DMS53 (cell line): ENCODE measurements around the gene SETBP1.

Experiments used
- DNase-seq: peaks from one replicate; lab custom pipeline; 2025; lab: John Stamatoyannopoulos, UW

SETBP1 gene

DNA sequence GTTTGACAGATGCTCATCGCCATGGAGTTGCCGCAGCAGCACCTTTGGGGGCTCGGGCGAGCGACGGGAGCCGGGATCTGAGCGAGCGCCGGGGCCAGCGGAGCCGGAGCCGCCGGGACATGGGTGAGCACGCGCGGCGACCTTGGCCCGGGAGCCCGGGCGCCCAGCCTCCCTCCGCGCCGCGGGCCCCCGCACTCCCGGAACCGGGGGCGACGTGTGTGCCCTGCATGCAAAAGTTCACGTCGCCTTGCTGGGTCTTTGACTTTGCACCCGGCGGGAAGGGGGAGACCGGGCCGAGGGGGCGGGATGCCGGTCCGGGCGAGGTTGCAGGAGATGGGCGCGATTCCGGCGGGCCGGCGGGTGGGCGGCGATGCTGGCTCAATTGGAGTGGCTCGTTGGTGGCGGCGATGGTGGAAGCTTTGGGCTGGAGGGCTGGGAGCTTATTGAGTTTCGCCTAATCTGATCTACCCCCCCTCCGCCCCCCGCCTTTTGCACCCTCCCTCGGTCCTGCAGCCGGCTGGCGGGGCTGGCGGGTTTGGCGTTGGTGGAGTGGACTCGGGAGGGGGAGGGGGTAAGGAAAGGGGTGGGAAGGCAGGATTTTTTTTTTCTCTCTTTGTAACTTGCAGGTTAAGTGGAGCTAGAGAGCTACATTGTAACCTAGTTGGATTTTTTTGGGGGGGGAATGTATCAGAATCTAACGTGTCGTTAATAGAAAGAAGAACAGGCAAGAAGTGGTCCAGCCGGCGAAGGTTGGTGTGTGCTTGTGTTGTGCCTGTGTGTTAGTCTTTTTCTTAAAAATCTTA is at the start of gene SETBP1:
Gene SETBP1 (plus strand): TSS at position 616 of the 803 bp plus-strand sequence. CDS start 20,459 bp downstream, outside the sequence.
- DNase-seq = peak; percentile 82

DNA sequence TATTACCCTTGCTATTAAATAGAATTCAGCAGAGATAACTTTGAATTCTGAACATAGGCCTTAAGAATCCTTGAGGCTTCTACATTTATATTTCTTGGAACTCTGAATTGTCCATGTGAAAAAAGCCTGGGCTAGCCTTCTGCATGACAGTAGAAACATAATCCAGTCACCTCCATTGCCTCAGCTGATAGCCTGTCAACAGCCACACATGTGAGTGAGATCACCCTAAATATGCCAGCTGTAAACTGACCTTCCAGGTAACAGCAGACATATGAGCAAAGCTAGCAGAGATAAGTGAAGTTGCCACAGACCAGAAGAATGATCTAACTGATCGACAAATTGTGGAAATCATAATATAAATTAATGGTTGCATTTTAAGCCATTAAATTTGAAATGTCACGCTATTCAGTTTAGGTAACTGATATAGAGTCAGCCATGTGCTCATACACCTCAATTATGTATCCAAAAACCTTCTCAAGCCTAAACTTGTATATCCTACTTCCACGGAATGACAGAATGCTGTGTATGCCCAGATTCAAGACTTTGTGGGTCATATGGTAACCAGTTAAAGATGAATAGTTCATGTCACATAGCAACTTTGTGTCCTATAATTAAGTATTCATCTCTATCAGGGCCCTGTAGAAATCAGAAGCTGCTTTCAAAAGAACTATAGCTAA is 48.1 kb upstream of the SETBP1 start:
- no peak for DNase-seq

DNA sequence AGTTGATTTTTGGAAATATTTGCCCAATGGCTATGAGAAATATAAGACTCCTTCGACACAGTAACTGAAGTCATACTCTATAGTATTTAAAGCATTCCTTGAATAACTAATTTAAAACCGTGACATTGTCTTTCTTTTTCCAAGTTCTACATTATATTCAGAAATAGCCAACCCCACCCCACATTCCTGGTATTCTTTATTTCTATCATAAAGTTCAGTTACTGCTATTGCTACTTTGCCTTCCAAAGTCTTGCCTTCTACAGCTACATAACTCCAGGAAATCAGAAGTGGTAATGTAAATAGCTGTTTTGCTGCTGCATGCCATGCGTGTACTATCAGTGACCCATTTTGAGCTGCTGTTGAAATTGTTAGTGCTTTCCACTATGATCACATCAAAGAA is 45.1 kb upstream of the SETBP1 start:
- DNase-seq = no peak

DNA sequence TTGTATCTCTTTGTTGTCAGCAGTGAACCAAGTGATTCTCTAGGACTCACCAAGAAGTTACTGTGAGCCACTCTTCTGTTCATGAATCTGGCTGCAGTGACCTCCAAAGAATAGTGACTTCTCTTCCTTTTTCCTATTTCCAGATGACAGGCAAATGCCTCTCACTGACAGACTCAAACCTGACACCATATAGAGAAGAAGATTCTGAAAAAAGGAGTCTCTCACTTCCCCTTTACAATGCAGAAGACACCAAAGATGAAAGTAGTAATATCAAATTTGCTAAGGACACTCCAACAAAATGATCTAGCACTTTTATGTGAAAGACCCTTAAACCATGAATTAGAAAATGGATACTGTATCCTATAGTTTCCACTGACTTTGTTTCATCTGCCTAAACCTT is 44.4 kb upstream of the SETBP1 start:
- no peak for DNase-seq

DNA sequence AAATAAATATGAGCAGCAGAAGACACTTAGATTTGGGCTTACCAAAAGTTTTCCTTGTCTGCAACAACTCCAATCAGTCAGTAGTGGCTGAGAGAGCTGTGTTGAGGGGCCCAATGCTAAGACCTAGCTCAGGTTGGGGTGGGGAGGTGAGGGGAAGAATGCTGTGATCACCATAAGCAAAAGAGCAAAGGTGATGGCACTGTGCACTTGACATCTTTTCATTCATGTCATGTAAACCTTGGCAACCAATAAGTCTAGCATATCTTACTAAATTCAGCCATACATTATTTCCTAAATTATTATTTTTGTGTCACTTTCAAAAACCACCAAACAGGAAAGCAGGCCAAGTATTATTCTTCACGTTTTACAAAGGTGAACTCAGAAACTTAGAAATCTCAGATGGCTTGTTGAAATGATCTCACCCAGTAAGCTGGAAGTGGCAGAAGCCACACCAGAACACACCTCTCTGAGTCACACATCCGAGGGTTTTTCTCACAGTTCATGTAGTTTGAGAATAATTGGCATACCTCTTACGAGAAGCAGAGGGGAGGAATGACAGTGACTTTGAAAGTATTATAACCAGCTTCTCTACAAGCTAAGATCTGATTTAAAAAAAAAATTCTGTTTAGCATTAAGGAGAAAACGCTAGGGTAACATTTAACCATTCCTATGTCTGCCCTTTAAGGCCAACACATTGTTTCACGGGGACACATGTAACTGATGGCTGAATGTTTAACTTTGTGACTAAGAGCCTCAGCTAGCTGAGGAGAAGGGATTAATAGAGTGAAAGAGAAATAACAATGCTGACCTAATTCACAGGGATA is 43.3 kb upstream of the SETBP1 start:
- DNase-seq = peak; percentile 48

DNA sequence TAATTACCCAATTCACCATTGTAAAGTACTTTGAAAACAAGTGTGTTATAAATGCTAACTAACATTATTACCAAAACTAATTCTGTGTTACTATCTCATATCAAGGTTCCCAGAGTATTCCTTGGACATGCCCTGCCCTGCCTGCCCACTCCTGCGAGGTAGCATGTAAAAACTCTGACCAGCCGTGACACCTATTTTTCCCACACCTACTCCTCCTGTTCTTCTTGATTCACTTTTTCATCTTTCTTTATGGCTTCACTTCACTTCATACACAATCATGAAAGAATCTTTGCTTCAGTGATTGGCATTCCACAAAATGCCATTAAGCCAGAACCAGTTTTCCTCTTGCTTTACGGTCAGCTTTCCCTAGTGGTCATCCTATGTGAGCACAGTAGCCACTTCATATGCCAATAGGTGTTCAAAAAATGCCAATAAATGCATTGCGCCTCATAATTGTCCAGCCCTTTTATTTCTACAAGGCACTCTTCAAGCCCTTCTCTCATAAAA is 42.6 kb upstream of the SETBP1 start:
- no peak for DNase-seq

DNA sequence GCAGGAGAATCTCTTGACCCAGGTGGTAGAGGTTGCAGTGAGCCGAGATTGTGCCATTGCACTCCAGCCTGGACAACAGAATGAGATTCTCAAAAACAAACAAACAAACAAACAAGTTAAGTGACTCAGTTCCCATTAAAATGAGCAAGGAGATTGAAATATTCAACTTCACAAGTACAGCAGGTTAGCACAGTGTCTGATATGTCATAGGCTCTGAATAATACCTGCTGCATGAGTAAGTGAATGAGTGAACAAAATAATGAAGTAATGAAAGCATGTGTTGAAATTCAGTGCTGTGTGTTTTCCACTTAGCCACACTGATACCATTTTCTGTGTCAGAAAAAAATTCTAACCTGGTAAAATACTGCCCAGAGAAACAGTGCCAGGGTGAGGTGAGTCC is 41.9 kb upstream of the SETBP1 start:
- no peak for DNase-seq

DNA sequence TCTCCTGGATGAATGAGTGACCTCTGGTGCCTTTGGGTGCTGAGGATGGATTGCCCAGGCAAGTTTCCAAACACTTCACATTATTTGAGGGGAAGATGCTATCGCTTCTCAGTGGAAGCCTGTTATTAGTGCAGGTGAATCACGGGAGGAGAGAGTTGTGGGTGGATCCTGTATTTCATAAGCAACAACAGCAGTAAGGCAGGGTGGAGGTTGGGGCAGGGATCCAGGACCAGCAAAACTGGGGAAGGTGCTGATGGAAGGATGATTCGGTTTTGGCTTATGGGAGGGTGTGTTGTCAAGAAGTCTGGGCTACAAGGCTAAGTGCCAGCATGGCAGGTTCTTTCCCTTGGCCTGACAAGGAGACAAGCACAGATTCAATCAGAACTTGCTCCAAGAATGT is 37.7 kb upstream of the SETBP1 start:
- DNase-seq = no peak

DNA sequence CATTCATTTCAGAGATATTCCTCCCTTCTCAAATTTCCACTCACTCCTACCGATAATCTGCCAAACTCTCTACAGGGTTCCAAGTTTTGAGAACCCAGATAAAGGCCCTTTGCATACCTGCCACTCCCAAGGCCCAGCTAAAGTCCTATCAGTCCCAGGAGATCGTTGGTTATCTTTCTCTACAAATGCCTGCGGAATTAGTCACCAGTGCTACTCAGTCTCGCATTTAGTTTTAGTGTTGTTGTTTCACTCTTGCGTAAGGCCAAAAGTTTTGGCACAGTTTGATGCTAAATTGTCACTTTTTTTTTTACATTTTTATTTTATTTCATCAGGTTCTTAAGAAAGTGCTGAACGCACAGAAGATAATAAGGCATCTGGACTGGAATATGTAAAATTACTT is 29.2 kb upstream of the SETBP1 start:
- DNase-seq = no peak

DNA sequence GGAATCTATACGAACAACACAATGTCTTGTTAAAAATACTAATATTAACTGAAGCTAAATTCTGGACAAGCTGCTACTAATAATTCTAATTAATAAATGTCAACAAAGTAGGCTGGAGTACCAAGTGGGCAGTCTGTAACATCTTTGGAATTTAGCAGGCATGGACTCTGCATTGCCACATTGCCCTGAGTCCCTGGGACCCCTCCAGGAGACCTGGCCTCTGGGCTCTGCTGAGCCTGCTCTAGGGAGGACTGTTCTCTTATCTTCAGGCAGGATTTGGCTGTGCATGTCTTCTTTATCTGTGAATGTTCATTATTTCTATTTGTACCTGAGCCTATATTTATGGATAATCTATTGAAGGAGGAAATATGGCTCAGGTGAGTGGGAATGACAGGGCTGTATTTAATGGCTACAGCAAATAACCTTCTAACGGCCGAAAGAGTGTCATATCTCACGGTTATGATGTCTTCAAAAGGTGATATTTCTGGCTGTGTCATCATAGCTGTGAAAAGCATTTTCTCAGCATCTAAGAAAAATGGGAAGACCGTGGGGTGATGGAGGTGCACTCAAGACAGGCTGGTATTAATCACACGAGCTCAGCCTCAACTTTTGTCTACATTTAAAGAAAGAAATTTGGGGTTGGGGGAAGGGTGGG is 28.6 kb upstream of the SETBP1 start:
- no peak for DNase-seq

DNA sequence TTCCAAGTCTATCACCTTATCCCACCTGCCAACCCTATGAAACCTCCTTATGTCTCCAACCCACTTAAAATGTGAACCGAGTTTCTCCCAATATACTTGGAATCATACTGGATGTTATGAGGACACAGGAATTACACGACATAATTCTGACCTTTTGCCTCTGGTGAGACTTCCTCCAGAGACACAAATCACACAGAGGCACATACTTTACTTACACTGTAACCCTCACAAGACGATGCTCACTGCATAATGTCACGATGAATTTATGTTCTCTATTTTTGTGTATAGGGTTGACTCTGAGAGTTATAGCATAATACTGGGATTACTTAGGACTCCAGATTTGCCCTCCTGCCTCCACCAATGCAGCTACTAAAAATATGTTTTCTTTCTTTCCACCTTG is 28.0 kb upstream of the SETBP1 start:
- DNase-seq = no peak

DNA sequence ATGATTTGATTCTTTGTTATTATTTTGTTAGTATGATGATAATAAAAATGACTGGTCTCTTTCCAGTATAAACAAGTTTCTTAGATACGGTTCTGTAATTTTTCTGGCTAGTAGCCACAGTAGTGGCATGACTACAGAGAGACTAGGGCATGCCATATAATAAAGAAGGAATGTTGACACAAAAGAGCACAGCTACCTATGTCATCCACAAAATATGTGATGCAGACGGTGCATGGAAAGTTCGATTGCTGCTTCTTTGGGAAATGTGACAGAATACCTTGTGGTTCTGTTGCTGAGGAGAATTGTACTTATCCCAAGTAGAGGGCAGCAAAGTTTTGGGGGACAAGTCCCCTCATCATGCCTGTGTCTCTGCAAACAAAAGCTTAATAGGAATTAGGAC is 26.1 kb upstream of the SETBP1 start:
- DNase-seq = peak; percentile 62

DNA sequence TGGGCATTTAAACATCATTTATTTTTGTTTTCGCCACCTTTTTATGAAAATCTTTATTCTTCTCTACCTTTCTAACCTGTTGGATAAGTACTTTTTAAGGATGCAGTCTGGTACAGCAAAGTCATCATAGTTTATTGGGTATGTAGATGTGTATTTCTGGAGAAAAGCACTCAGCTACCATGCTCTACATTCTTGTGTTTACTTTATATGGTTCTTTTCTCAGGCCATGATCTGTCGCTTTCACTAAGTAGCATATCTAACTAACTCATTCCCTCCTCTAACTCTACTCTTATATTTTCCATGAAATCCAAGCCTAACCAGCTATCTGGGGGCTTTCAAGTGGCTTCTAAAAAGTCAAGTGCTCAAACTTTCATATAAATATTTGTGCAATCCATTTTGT is 25.3 kb upstream of the SETBP1 start:
- DNase-seq = no peak

DNA sequence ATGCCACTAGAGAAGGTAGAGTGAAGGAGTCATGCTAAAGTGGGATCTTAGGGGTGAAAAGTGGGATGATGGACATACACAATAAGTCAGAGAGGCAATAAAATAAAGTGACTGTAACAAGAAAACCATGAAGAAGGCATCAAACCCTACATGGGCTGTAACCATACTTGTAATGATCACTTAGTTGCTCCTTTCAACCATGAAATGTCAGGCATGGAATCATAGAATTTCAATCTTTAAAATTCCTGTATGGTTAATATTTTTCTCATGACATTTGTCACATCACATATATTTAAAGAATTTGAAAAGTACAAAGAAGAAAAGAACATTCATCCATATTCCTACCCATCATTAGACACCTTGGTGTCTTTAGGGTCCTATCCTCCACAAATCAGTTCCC is 20.9 kb upstream of the SETBP1 start:
- no peak for DNase-seq

DNA sequence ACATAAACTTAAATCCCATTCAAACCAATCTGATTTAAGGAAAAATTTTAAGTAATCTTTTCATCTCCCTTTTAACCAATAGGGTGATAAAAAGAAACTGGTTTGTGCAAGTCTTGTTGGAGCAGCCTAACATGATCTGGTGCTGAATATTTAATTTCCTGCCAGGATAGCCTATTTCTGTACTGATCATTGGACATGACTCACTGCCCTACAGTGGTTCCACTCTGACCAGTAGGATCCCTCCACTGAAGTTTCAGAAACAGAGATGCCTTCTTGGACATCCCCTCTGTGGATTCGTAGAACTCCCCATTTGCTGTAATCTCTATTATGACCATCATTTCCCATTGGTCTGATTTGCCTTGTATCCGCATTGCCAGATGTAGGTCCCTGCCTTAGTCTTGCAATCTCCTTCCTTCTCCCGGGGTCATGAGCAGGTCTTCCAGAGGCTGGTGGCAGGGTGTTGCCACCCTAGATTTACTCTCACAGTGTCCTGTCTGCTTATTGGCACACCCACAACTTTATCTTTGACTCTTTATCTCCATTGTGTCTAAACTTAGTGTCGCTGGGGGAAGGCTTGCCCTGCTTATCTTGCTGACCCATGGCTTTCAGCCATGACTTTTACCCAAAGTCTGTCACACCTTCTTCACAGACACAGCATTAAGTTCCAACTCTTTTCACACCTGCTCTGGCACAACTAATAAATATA is 12.3 kb upstream of the SETBP1 start:
- DNase-seq = no peak

DNA sequence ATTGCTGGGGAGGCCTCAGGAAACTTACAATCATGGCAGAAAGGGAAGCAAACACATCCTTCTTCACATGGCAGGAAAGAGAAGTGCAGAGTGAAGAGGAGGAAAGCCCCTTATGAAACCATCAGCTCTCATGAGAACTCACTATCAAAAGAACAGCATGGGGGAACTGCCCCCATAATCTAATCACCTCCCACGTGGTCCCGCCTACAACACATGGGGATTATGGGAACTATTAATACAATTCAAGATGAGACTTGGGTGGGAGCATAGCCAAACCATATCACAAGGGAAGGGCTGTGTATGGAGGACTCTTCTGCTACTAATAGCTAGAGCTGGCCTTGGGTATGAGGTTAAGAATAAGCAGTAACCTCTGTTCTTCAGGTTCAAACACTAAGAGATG is 8.8 kb upstream of the SETBP1 start:
- no peak for DNase-seq

DNA sequence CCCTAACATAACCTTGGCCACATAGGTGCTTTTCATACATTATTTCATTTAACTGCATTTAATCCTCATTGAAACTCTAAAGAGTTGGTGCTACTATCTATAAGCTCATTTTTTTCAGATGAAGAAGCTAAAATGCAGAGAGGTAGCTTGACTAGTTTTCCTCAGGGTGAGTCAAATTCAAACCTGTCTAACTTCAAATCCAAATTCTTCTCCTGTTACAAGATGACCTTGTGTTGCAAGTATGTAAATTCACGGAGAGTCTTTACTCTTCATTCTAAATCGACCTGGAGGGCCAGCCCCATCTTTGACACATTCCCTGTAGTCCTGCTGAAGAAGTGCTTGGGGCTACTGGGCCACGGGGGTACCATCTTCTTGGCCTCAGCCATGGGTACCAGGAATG is 8.2 kb upstream of the SETBP1 start:
- DNase-seq = no peak

DNA sequence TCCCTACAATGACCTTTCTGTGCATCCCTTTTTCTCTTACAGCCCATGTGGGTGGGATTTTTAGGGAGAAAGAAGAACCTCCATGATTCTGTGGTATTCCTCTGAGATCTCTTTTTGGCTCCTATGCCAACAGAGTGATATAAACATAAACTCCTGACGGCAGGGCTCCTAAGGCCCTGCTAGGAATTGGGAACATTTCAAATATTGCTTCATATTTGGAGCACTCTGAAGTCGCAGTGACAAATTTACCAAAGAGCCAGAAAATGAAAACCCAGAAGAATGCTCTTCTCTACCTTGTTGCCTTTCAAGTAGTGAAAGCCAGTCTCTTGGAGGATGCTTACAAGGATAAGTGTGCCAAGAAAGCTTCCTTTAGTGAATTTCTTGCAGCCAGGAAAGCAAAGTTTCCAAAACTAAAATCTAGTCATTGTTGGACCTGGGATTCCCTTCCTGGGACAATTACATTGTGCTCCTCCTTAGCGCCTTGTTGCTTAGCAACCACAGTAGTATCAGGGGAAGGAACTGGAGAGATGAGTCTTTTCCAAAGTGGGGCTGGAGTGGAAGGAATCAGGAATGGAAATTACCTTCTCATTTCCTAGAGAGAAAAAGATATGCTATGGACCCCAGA is 7.3 kb upstream of the SETBP1 start:
- no peak for DNase-seq

DNA sequence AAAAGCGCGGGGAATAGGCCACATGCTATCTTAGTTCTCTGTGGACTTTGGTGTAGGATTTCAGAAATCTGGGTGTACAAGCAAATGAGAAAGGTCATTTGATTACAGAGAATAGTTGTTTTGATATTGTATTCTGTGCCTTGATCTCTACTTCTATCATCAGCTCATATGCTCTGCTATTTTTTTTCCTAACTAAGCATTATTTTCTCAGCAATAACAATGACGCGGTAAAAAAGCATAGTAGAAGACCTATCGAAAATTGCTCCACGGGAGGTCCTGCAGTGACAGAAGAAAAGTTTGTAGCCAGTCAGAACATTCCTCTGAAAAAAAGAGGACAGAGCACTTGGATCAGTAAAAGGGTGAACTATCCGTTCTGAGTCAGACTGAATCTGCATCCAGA is 2.8 kb upstream of the SETBP1 start:
- DNase-seq = no peak

DNA sequence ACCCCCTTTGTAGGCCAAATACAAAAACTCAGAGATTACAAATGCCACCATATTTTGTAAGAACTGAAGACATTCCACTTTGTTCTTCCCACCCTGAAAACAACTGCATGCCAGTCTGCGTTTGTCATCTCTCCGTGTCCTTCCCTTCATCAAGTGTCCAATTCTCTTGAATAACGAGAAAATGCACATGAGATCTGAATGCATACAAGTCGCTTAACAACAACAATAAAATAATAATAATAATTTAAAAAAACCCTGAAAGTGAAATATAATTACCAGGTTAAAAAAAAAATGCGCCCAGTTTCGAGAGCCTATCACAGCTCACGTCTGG is 2.0 kb upstream of the SETBP1 start:
- DNase-seq = no peak
